K562 (cell line): ENCODE data around the gene URM1. TPM values are rescaled to one million over a fixed set of nuclear protein-coding genes. Genes with fewer than 3 reads are reported as not detected.

Source experiments
- BACH1 ChIP-seq: fragments of 200-800 bp; sonication (Bioruptor generic); IDR thresholded peaks from 2 replicates; pipeline ENCODE4 v1.6.1; 2016; ENCODE audit warnings: missing genetic modification characterization, missing compliant biosample characterization
- CHD1 ChIP-seq: fragments of 200-600 bp; sonication (generic); IDR thresholded peaks from one replicate; pipeline ENCODE4 v1.6.1; 2012; ENCODE audit warnings: mild to moderate bottlenecking, moderate library complexity, low read length, inconsistent platforms
- EHMT2 ChIP-seq: fragments of 450-650 bp; IDR thresholded peaks from 2 replicates; pipeline ENCODE4 v1.6.1; 2018; ENCODE audit warnings: antibody characterized with exemption
- KAT8 ChIP-seq: fragments of 450-650 bp; IDR thresholded peaks from 2 replicates; pipeline ENCODE4 v1.6.1; 2016; ENCODE audit warnings: low read depth, mild to moderate bottlenecking
- NFE2L1 ChIP-seq: fragments of 450-650 bp; IDR thresholded peaks from 2 replicates; pipeline ENCODE4 v1.6.1; 2016; ENCODE audit warnings: missing genetic modification characterization, low read depth, mild to moderate bottlenecking, missing compliant biosample characterization, moderate library complexity, borderline replicate concordance
- SMAD3 ChIP-seq: fragments of 450-650 bp; formaldehyde crosslinking; conservative IDR thresholded peaks from 2 replicates; pipeline ENCODE4 v1.4.0; 2020; ENCODE audit warnings: mild to moderate bottlenecking
- TCF7 ChIP-seq: sonication (generic); IDR thresholded peaks from 2 replicates; pipeline ENCODE4 v1.6.1; 2016; ENCODE audit warnings: antibody characterized with exemption, borderline replicate concordance
- YY1 ChIP-seq, 3 experiments: IDR thresholded peaks; 2 replicates each; pipeline ENCODE4 v1.6.1; 2011; ENCODE audit warnings: low read length in 2 of 3, mild to moderate bottlenecking in 2 of 3, moderate library complexity in 2 of 3, borderline replicate concordance in 1 of 3, control low read depth in 1 of 3, low read depth in 1 of 3; ENCODE audit not compliant: insufficient read depth in 3 of 3, insufficient replicate concordance in 2 of 3, control insufficient read depth in 1 of 3, insufficient read length in 1 of 3; ENCODE audit errors: extremely low read depth in 1 of 3
- ZBED1 ChIP-seq: IDR thresholded peaks from 2 replicates; pipeline ENCODE4 v1.6.1; 2014
- ZNF778 ChIP-seq: fragments of 450-650 bp; formaldehyde crosslinking; IDR thresholded peaks from 2 replicates; pipeline ENCODE4 v1.4.0; 2020; ENCODE audit warnings: mild to moderate bottlenecking, moderate library complexity
- ZNF830 ChIP-seq: fragments of 250-450 bp; sonication (Bioruptor Pico); IDR thresholded peaks from 2 replicates; pipeline ENCODE4 v1.5.0; 2021; ENCODE audit warnings: mild to moderate bottlenecking
- polyA plus RNA-seq, 8 experiments: library from polyadenylated mRNA; depleted of rRNA in 4 of 8; stranded (reverse) in 5 of 8; unstranded in 3 of 8; fragments of >200 nt; fragmentation: Nextera tagmentation in 2 of 8; fragmentation: Illumina TruSeq in 1 of 8; extraction: Ambion mirVana in 2 of 8; extraction: Trizol in 1 of 8; gene quantifications; 2 replicates each; pipeline versions ENCODE4 v1.2.1 to v1.2.3, GENCODE V29; 2011 to 2014; ENCODE audit warnings: inconsistent platforms in 1 of 8, missing spikeins in 1 of 8
- total RNA-seq, 7 experiments: library from RNA; depleted of rRNA in 6 of 7; stranded (reverse); fragments of >200 nt in 6 of 7; fragmentation: Illumina TruSeq in 2 of 7; extraction: Trizol in 2 of 7; gene quantifications; 2 replicates each; pipeline versions ENCODE4 v1.2.1 to v1.2.3, GENCODE V29; 2011 to 2021; ENCODE audit warnings: low replicate concordance in 1 of 7
- TF ChIP-seq, protein P1 (sequence below): sonication (generic); formaldehyde crosslinking; IDR thresholded peaks from 2 replicates; pipeline ENCODE4 v1.9.0; 2022; ENCODE audit warnings: mild to moderate bottlenecking, missing genetic modification reagents
- TF ChIP-seq, protein P2 (sequence below), 3 experiments: fragments of 200-800 bp in 1 of 3; fragments of 250-450 bp in 1 of 3; fragments of 450-650 bp in 1 of 3; sonication (Bioruptor Pico) in 1 of 3; sonication (Bioruptor generic) in 1 of 3; formaldehyde crosslinking in 1 of 3; IDR thresholded peaks; 2 replicates each; pipeline versions ENCODE4 v1.6.1 to v1.8.0; 2016 to 2022; ENCODE audit warnings: mild to moderate bottlenecking in 2 of 3, missing genetic modification characterization in 2 of 3, missing compliant biosample characterization in 1 of 3, moderate library complexity in 1 of 3
- TF ChIP-seq, protein P3 (sequence below): fragments of 250-450 bp; sonication (Bioruptor Pico); IDR thresholded peaks from 2 replicates; pipeline ENCODE4 v1.8.0; 2022; ENCODE audit warnings: moderate library complexity, mild to moderate bottlenecking, inconsistent platforms
- TF ChIP-seq, protein P4 (sequence below): fragments of 200-800 bp; sonication (Bioruptor generic); IDR thresholded peaks from 2 replicates; pipeline ENCODE4 v1.6.1; 2017; ENCODE audit warnings: missing genetic modification characterization, missing compliant biosample characterization
- TF ChIP-seq, protein P5 (sequence below), 2 experiments: fragments of 450-650 bp in 1 of 2; sonication (generic) in 1 of 2; formaldehyde crosslinking; conservative IDR thresholded peaks; 2 replicates each; pipeline versions ENCODE4 v1.4.0 to v1.8.1; 2020 to 2022; ENCODE audit warnings: mild to moderate bottlenecking in 1 of 2, missing genetic modification reagents in 1 of 2
- TF ChIP-seq, protein P6 (sequence below): sonication (generic); formaldehyde crosslinking; IDR thresholded peaks from 2 replicates; pipeline ENCODE4 v1.8.1; 2023; ENCODE audit warnings: mild to moderate bottlenecking, missing genetic modification reagents

URM1 gene
- total and polyA plus RNA-seq, 9 of the 15 experiments (the other 6 are each of a cell fraction or from before 2014, with no cell fraction given) = 10.1 to 88.9 (median 53.3) TPM

DNA sequence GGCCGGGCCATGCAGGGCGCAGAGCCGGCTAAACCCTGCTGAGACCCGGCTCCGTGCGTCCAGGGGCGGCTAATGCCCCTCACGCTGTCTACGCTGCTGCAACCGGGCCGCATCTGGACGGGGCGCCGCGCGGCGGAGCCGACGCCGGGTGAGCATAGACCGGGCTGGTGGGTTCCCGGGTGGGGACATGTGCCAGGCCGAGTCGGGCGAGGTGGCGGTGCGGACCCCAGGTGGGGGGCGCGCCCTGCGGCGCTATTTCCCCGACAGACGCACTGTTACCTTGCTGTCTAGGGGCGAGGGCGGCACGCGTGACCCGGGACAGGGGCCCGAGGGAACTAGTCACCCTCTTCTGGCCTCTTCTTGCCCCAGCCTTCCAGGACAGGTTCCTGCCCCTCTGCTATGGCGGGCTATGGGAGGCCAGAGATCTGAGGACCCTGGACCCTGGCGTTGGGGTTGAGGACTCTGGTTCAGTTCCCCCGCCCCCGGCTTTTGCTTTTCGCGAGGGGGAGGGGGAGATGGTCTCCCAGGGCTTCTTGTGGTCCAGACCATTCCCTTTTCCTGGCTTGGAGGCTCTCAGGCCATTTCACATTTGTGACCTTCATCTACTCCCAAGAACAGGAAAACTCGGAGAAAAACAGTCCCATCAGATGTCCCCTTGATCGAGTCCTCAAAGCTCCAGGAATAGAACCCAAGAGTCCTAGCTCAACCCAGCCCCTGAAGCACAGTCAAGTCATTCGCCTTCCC, 30.3 kb upstream of the URM1 start (continued):
- TF ChIP-seq, protein P1, sequence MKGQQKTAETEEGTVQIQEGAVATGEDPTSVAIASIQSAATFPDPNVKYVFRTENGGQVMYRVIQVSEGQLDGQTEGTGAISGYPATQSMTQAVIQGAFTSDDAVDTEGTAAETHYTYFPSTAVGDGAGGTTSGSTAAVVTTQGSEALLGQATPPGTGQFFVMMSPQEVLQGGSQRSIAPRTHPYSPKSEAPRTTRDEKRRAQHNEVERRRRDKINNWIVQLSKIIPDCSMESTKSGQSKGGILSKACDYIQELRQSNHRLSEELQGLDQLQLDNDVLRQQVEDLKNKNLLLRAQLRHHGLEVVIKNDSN = no peak
- no peak for TF ChIP-seq EHMT2
- TF ChIP-seq, protein P2, sequence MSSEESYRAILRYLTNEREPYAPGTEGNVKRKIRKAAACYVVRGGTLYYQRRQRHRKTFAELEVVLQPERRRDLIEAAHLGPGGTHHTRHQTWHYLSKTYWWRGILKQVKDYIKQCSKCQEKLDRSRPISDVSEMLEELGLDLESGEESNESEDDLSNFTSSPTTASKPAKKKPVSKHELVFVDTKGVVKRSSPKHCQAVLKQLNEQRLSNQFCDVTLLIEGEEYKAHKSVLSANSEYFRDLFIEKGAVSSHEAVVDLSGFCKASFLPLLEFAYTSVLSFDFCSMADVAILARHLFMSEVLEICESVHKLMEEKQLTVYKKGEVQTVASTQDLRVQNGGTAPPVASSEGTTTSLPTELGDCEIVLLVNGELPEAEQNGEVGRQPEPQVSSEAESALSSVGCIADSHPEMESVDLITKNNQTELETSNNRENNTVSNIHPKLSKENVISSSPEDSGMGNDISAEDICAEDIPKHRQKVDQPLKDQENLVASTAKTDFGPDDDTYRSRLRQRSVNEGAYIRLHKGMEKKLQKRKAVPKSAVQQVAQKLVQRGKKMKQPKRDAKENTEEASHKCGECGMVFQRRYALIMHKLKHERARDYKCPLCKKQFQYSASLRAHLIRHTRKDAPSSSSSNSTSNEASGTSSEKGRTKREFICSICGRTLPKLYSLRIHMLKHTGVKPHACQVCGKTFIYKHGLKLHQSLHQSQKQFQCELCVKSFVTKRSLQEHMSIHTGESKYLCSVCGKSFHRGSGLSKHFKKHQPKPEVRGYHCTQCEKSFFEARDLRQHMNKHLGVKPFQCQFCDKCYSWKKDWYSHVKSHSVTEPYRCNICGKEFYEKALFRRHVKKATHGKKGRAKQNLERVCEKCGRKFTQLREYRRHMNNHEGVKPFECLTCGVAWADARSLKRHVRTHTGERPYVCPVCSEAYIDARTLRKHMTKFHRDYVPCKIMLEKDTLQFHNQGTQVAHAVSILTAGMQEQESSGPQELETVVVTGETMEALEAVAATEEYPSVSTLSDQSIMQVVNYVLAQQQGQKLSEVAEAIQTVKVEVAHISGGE (CRISPR knock-in tag; IDR thresholded peaks at IDR 0.05) = no peak
- no peak for TF ChIP-seq TCF7
- TF ChIP-seq KAT8 = no peak
- TF ChIP-seq, protein P3, sequence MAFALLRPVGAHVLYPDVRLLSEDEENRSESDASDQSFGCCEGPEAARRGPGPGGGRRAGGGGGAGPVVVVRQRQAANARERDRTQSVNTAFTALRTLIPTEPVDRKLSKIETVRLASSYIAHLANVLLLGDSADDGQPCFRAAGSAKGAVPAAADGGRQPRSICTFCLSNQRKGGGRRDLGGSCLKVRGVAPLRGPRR (CRISPR knock-in tag) = no peak
- TF ChIP-seq, protein P4, sequence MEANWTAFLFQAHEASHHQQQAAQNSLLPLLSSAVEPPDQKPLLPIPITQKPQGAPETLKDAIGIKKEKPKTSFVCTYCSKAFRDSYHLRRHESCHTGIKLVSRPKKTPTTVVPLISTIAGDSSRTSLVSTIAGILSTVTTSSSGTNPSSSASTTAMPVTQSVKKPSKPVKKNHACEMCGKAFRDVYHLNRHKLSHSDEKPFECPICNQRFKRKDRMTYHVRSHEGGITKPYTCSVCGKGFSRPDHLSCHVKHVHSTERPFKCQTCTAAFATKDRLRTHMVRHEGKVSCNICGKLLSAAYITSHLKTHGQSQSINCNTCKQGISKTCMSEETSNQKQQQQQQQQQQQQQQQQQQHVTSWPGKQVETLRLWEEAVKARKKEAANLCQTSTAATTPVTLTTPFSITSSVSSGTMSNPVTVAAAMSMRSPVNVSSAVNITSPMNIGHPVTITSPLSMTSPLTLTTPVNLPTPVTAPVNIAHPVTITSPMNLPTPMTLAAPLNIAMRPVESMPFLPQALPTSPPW (CRISPR knock-in tag) = peak; percentile 75
- no peak for TF ChIP-seq ZNF778
- TF ChIP-seq CHD1 = peak; percentile 70
- TF ChIP-seq, protein P5, sequence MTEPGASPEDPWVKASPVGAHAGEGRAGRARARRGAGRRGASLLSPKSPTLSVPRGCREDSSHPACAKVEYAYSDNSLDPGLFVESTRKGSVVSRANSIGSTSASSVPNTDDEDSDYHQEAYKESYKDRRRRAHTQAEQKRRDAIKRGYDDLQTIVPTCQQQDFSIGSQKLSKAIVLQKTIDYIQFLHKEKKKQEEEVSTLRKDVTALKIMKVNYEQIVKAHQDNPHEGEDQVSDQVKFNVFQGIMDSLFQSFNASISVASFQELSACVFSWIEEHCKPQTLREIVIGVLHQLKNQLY (CRISPR knock-in tag; conservative IDR thresholded peaks at IDR 0.05) = peak in 1 of 2 experiments; percentile 26; a peak in 1 of 4 replicates
- TF ChIP-seq ZBED1 = no peak
- TF ChIP-seq YY1 (IDR thresholded peaks at IDR 0.05; ENCODE audit: borderline replicate concordance in 1 of 3, control insufficient read depth in 1 of 3, extremely low read depth in 1 of 3, insufficient read depth in 3 of 3, insufficient read length in 1 of 3, insufficient replicate concordance in 2 of 3, low read depth in 1 of 3, low read length in 2 of 3) = peak in 1 of 3 experiments; percentile 21
- TF ChIP-seq ZNF830 (CRISPR knock-in tag) = 0 out of 2 replicates have a peak, but pooled peaks have one; percentile 69
- no peak for TF ChIP-seq BACH1 (tag)
- no peak for TF ChIP-seq SMAD3 (CRISPR knock-in tag)
- TF ChIP-seq, protein P6, sequence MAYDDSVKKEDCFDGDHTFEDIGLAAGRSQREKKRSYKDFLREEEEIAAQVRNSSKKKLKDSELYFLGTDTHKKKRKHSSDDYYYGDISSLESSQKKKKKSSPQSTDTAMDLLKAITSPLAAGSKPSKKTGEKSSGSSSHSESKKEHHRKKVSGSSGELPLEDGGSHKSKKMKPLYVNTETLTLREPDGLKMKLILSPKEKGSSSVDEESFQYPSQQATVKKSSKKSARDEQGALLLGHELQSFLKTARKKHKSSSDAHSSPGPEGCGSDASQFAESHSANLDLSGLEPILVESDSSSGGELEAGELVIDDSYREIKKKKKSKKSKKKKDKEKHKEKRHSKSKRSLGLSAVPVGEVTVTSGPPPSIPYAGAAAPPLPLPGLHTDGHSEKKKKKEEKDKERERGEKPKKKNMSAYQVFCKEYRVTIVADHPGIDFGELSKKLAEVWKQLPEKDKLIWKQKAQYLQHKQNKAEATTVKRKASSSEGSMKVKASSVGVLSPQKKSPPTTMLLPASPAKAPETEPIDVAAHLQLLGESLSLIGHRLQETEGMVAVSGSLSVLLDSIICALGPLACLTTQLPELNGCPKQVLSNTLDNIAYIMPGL (CRISPR knock-in tag) = no peak
- no peak for TF ChIP-seq NFE2L1 (tag)
